Stomach (tissue), 4 donors: Measurements from ENCODE around the gene APMAP.

ENCODE experiments used
- CTCF ChIP-seq, 7 experiments: fragments of 450-650 bp in 4 of 7; fragments of 200-600 bp in 3 of 7; sonication (generic) in 3 of 7; IDR thresholded peaks; one replicate each; pipeline ENCODE4 v1.5.1; 2016 to 2019; ENCODE audit warnings: antibody characterized with exemption in 7 of 7, control low read depth in 2 of 7, mild to moderate bottlenecking in 1 of 7
- EP300 ChIP-seq: sonication (generic); formaldehyde crosslinking; IDR thresholded peaks from one replicate; pipeline ENCODE4 v1.6.1; 2017; ENCODE audit warnings: antibody characterized with exemption
- POLR2A ChIP-seq, 4 donors: fragments of 450-650 bp; IDR thresholded peaks; one replicate each; pipeline ENCODE4 v1.6.1; 2016; ENCODE audit warnings: antibody characterized with exemption in 4 of 4, control low read depth in 2 of 4, mild to moderate bottlenecking in 1 of 4, moderate library complexity in 1 of 4
- POLR2AphosphoS5 ChIP-seq, 3 donors: sonication (generic); formaldehyde crosslinking; IDR thresholded peaks; one replicate each; pipeline ENCODE4 v1.6.1; 2016; ENCODE audit warnings: antibody characterized with exemption in 3 of 3

DNA sequence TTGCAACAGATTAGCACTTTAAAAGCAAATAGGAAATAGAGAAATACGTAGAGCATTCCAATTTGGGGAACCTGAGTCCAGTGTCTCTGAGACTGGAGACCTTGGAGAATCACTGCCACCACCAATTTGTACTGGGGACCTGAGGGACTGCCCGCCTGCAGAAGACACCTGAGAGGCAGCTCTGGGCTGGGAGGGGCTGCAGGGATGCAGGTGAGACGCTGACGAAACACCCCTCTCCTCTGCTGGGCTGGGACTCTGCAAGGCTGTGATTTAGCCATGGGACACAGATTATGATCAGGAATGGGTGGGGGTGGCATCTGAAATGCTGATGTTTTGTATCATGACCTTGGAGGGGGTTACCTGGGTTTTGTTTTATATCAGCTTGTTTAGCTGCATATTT is 7.0 kb upstream of the APMAP start:
- no peak for TF ChIP-seq CTCF (IDR thresholded peaks at IDR 0.05)
- TF ChIP-seq EP300, result no peak
- no peak for TF ChIP-seq POLR2A (IDR thresholded peaks at IDR 0.05)
- no peak for TF ChIP-seq POLR2AphosphoS5 (IDR thresholded peaks at IDR 0.05)
